ENCODE data around the gene EGFLAM. TPM values are rescaled to one million over a fixed set of nuclear protein-coding genes. Genes with fewer than 3 reads are reported as not detected.

Gene EGFLAM
- total and polyA plus RNA-seq, 2 of the 4 experiments (the other 2 are of a cell fraction), result 0.77 to 1.1 TPM

- H3K27me3 ChIP-seq (ENCODE audit: control insufficient read depth, insufficient read depth, low read length), result peaks cover 35% of the 10 kb centered on the region
- dilution Hi-C loops (cut with HindIII; ENCODE audit: low sequenced_read_pairs, unreplicated experiment), result no loop called here
- POLR2A ChIA-PET (ENCODE audit: unreplicated experiment), result no interaction called here
Observed at GRCh38 chr5:38253759-38254158, 4.6 kb upstream of the EGFLAM start.

More at GRCh38 chr5:38253759-38254158, 4.6 kb upstream of the EGFLAM start:
- Histone ChIP-seq H3K4me2 (ENCODE audit: low read depth, low read length) (no peak overlapping the region), H3K23ac (ENCODE audit: low read depth, low read length) (no peak overlapping the region), H3K4me1 (ENCODE audit: control insufficient read depth, insufficient read depth, low read length) (no peaks in the 10 kb centered on the region), H3K79me1 (ENCODE audit: low read depth in 1 of 2, low read length in 2 of 2) (no peaks in the 10 kb centered on the region), H2BK120ac (ENCODE audit: low read depth, low read length) (no peak overlapping the region), H3K9me3 (ENCODE audit: control insufficient read depth, insufficient read depth, low read length) (no peaks in the 10 kb centered on the region), H2BK5ac (ENCODE audit: low read depth, low read length, poor library complexity, severe bottlenecking) (no peak overlapping the region), H3K36me3 (ENCODE audit: control insufficient read depth, insufficient read depth, low read length) (no peaks in the 10 kb centered on the region), H3K4ac (ENCODE audit: low read depth, low read length) (no peak overlapping the region), H3K14ac (replicated peaks; ENCODE audit: low read depth, low read length) (no peak overlapping the region), H3K9ac (ENCODE audit: low read depth, low read length) (no peak overlapping the region), H2AK5ac (ENCODE audit: low read depth, low read length) (no peak overlapping the region), H3K27ac (ENCODE audit: insufficient read depth, low read length) (no peak overlapping the region), H4K5ac (ENCODE audit: low read depth, low read length) (no peak overlapping the region), H3K4me3 (ENCODE audit: insufficient read depth, low read depth, low read length) (no peak overlapping the region), H2BK20ac (ENCODE audit: low read depth, low read length) (no peak overlapping the region), H2AFZ (replicated peaks; ENCODE audit: low read length, poor library complexity) (no peak overlapping the region), H4K8ac (ENCODE audit: low read depth in 2 of 2, low read length in 2 of 2) (no peak overlapping the region), H4K91ac (ENCODE audit: insufficient read depth, low read depth, low read length) (no peak overlapping the region), H2BK15ac (ENCODE audit: low read depth, low read length) (no peak overlapping the region), H3K56ac (ENCODE audit: extremely low read depth, insufficient read depth, low read length) (no peak overlapping the region), H3K9me1 (ENCODE audit: insufficient read depth, low read length) (no peaks in the 10 kb centered on the region), H3K18ac (ENCODE audit: low read depth, low read length) (no peak overlapping the region), H4K20me1 (ENCODE audit: insufficient read depth, low read length) (no peaks in the 10 kb centered on the region), H2AK9ac (replicated peaks; ENCODE audit: low read depth, low read length, poor library complexity) (no peak overlapping the region)
- no CpG with 5 or more reads among the region's 1 CpG for WGBS, 2 experiments (ENCODE audit: extremely low coverage in 2 of 2, insufficient read length in 1 of 2)
- ATAC-seq (ENCODE audit: low read depth) (no peak), DNase-seq (no peak)
- TF ChIP-seq, protein P1, sequence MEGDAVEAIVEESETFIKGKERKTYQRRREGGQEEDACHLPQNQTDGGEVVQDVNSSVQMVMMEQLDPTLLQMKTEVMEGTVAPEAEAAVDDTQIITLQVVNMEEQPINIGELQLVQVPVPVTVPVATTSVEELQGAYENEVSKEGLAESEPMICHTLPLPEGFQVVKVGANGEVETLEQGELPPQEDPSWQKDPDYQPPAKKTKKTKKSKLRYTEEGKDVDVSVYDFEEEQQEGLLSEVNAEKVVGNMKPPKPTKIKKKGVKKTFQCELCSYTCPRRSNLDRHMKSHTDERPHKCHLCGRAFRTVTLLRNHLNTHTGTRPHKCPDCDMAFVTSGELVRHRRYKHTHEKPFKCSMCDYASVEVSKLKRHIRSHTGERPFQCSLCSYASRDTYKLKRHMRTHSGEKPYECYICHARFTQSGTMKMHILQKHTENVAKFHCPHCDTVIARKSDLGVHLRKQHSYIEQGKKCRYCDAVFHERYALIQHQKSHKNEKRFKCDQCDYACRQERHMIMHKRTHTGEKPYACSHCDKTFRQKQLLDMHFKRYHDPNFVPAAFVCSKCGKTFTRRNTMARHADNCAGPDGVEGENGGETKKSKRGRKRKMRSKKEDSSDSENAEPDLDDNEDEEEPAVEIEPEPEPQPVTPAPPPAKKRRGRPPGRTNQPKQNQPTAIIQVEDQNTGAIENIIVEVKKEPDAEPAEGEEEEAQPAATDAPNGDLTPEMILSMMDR (conservative IDR thresholded peaks at IDR 0.05; ENCODE audit: low read depth, low read length), result no peak
- TF ChIP-seq RFX5 (IDR thresholded peaks at IDR 0.05; ENCODE audit: low read depth, low read length) (no peak), MXI1 (IDR thresholded peaks at IDR 0.05; ENCODE audit: borderline replicate concordance, low read depth, low read length) (no peak), MAZ (IDR thresholded peaks at IDR 0.05; ENCODE audit: borderline replicate concordance, low read depth, low read length) (no peak), NFE2L2 (IDR thresholded peaks at IDR 0.05; ENCODE audit: low read depth, low read length) (no peak), POLR2A (IDR thresholded peaks at IDR 0.05; ENCODE audit: low read depth, low read length) (no peak), FOS (IDR thresholded peaks at IDR 0.05; ENCODE audit: low read depth, low read length) (no peak)
- intact Hi-C loops (cut with micrococcal nuclease), result no loop called here
- in situ Hi-C loops (cut with MboI; ENCODE audit: low sequenced_read_pairs), result no loop called here
- BruUV-seq (replicated peaks), result no TSS peak
- CTCF ChIA-PET, result no interaction called here

All from IMR-90 (cell line).